ENCODE data around the gene SOHLH1.

The SOHLH1 gene

GRCh38 chr9:135727257-135727875, 28.1 kb upstream of the SOHLH1 start:
- Histone ChIP-seq H3K27ac (ENCODE audit: low read depth, low read length, severe bottlenecking) (no peak overlapping the region), H3K4me3 (ENCODE audit: extremely low read depth, insufficient read depth, low read length, poor library complexity, severe bottlenecking) (no peak overlapping the region), H3K4me1 (ENCODE audit: control insufficient read depth, insufficient read depth, low read length, poor library complexity, severe bottlenecking) (no peaks in the 10 kb centered on the region), H3K36me3 (ENCODE audit: control insufficient read depth, insufficient read depth, low read length) (no peaks in the 10 kb centered on the region), H3K9me3 (ENCODE audit: control insufficient read depth, low read length) (no peaks in the 10 kb centered on the region)
- 76 to 89% methylated on average over 8 to 10 of the region's 11 CpGs for WGBS, 2 experiments (ENCODE audit: insufficient coverage in 2 of 2)

GRCh38 chr9:135726138-135726853, 27.0 kb upstream of the SOHLH1 start:
- H3K36me3 ChIP-seq (ENCODE audit: control insufficient read depth, insufficient read depth, low read length): no peaks in the 10 kb centered on the region
- no peaks in the 10 kb centered on the region for H3K4me1 ChIP-seq (ENCODE audit: control insufficient read depth, insufficient read depth, low read length, poor library complexity, severe bottlenecking)
- no peaks in the 10 kb centered on the region for H3K9me3 ChIP-seq (ENCODE audit: control insufficient read depth, low read length)
- no peak overlapping the region for H3K27ac ChIP-seq (ENCODE audit: low read depth, low read length, severe bottlenecking)
- no peak overlapping the region for H3K4me3 ChIP-seq (ENCODE audit: extremely low read depth, insufficient read depth, low read length, poor library complexity, severe bottlenecking)
- WGBS, 2 experiments (ENCODE audit: insufficient coverage in 2 of 2): 78 to 88% methylated on average over 7 to 14 of the region's 16 CpGs

- WGBS, 2 experiments (ENCODE audit: insufficient coverage in 2 of 2): 89 to 94% methylated on average over 14 to 15 of the region's 16 CpGs
- no peak overlapping the region for H3K4me3 ChIP-seq (ENCODE audit: extremely low read depth, insufficient read depth, low read length, poor library complexity, severe bottlenecking)
Measured at GRCh38 chr9:135724186-135724787, 25.0 kb upstream of the SOHLH1 start.

GRCh38 chr9:135722365-135722764, 23.1 kb upstream of the SOHLH1 start:
- WGBS, 2 experiments (ENCODE audit: insufficient coverage in 2 of 2): 84 to 92% methylated on average over 15 of the region's 18 CpGs
- H3K9me3 ChIP-seq (ENCODE audit: control insufficient read depth, low read length): no peaks in the 10 kb centered on the region
- no peaks in the 10 kb centered on the region for H3K4me1 ChIP-seq (ENCODE audit: control insufficient read depth, insufficient read depth, low read length, poor library complexity, severe bottlenecking)
- no peak overlapping the region for H3K27ac ChIP-seq (ENCODE audit: low read depth, low read length, severe bottlenecking)
- no peak overlapping the region for H3K4me3 ChIP-seq (ENCODE audit: extremely low read depth, insufficient read depth, low read length, poor library complexity, severe bottlenecking)
- no peaks in the 10 kb centered on the region for H3K36me3 ChIP-seq (ENCODE audit: control insufficient read depth, insufficient read depth, low read length)

More at GRCh38 chr9:135724186-135724787, 25.0 kb upstream of the SOHLH1 start:
- H3K4me1 ChIP-seq (ENCODE audit: control insufficient read depth, insufficient read depth, low read length, poor library complexity, severe bottlenecking): no peaks in the 10 kb centered on the region
- H3K9me3 ChIP-seq (ENCODE audit: control insufficient read depth, low read length): no peaks in the 10 kb centered on the region
- no peak overlapping the region for H3K27ac ChIP-seq (ENCODE audit: low read depth, low read length, severe bottlenecking)
- no peaks in the 10 kb centered on the region for H3K36me3 ChIP-seq (ENCODE audit: control insufficient read depth, insufficient read depth, low read length)

- Histone ChIP-seq H3K9me3 (ENCODE audit: control insufficient read depth, low read length) (no peaks in the 10 kb centered on the region), H3K27ac (ENCODE audit: low read depth, low read length, severe bottlenecking) (no peak overlapping the region), H3K4me1 (ENCODE audit: control insufficient read depth, insufficient read depth, low read length, poor library complexity, severe bottlenecking) (no peaks in the 10 kb centered on the region), H3K36me3 (ENCODE audit: control insufficient read depth, insufficient read depth, low read length) (no peaks in the 10 kb centered on the region), H3K4me3 (ENCODE audit: extremely low read depth, insufficient read depth, low read length, poor library complexity, severe bottlenecking) (no peak overlapping the region)
- 93 to 95% methylated on average over 9 of the region's 9 CpGs for whole genome bisulfite sequencing, 2 experiments (ENCODE audit: insufficient coverage in 2 of 2)
Measured at GRCh38 chr9:135719472-135719871, 20.2 kb upstream of the SOHLH1 start.

- Histone ChIP-seq H3K27ac (ENCODE audit: low read depth, low read length, severe bottlenecking) (no peak overlapping the region), H3K4me3 (ENCODE audit: extremely low read depth, insufficient read depth, low read length, poor library complexity, severe bottlenecking) (no peak overlapping the region), H3K36me3 (ENCODE audit: control insufficient read depth, insufficient read depth, low read length) (no peaks in the 10 kb centered on the region), H3K9me3 (ENCODE audit: control insufficient read depth, low read length) (no peaks in the 10 kb centered on the region), H3K4me1 (ENCODE audit: control insufficient read depth, insufficient read depth, low read length, poor library complexity, severe bottlenecking) (no peaks in the 10 kb centered on the region)
- 81 to 82% methylated on average over 12 to 13 of the region's 15 CpGs for WGBS, 2 experiments (ENCODE audit: insufficient coverage in 2 of 2)
Measured at GRCh38 chr9:135718616-135719015, 19.3 kb upstream of the SOHLH1 start.

GRCh38 chr9:135717410-135717809, 18.1 kb upstream of the SOHLH1 start:
- Histone ChIP-seq H3K36me3 (ENCODE audit: control insufficient read depth, insufficient read depth, low read length) (no peaks in the 10 kb centered on the region), H3K4me3 (ENCODE audit: extremely low read depth, insufficient read depth, low read length, poor library complexity, severe bottlenecking) (no peak overlapping the region), H3K9me3 (ENCODE audit: control insufficient read depth, low read length) (no peaks in the 10 kb centered on the region), H3K27ac (ENCODE audit: low read depth, low read length, severe bottlenecking) (no peak overlapping the region), H3K4me1 (ENCODE audit: control insufficient read depth, insufficient read depth, low read length, poor library complexity, severe bottlenecking) (no peaks in the 10 kb centered on the region)
- 92 to 95% methylated on average over 8 to 9 of the region's 13 CpGs for WGBS, 2 experiments (ENCODE audit: insufficient coverage in 2 of 2)

- Histone ChIP-seq H3K9me3 (ENCODE audit: control insufficient read depth, low read length) (no peaks in the 10 kb centered on the region), H3K4me1 (ENCODE audit: control insufficient read depth, insufficient read depth, low read length, poor library complexity, severe bottlenecking) (no peaks in the 10 kb centered on the region), H3K36me3 (ENCODE audit: control insufficient read depth, insufficient read depth, low read length) (no peaks in the 10 kb centered on the region), H3K4me3 (ENCODE audit: extremely low read depth, insufficient read depth, low read length, poor library complexity, severe bottlenecking) (no peak overlapping the region), H3K27ac (ENCODE audit: low read depth, low read length, severe bottlenecking) (no peak overlapping the region)
- WGBS, 2 experiments (ENCODE audit: insufficient coverage in 2 of 2): 82 to 93% methylated on average over 9 to 11 of the region's 11 CpGs
Measured at GRCh38 chr9:135716045-135716444, 16.8 kb upstream of the SOHLH1 start.

- H3K4me3 ChIP-seq (ENCODE audit: extremely low read depth, insufficient read depth, low read length, poor library complexity, severe bottlenecking): no peak overlapping the region
- no peaks in the 10 kb centered on the region for H3K9me3 ChIP-seq (ENCODE audit: control insufficient read depth, low read length)
- no peaks in the 10 kb centered on the region for H3K36me3 ChIP-seq (ENCODE audit: control insufficient read depth, insufficient read depth, low read length)
- no peaks in the 10 kb centered on the region for H3K4me1 ChIP-seq (ENCODE audit: control insufficient read depth, insufficient read depth, low read length, poor library complexity, severe bottlenecking)
- WGBS, 2 experiments (ENCODE audit: insufficient coverage in 2 of 2): 36 to 42% methylated on average over 21 to 22 of the region's 23 CpGs
- H3K27ac ChIP-seq (ENCODE audit: low read depth, low read length, severe bottlenecking): no peak overlapping the region
Measured at GRCh38 chr9:135715056-135715595, 15.8 kb upstream of the SOHLH1 start.

- H3K27ac ChIP-seq (ENCODE audit: low read depth, low read length, severe bottlenecking): no peak overlapping the region
- H3K36me3 ChIP-seq (ENCODE audit: control insufficient read depth, insufficient read depth, low read length): no peaks in the 10 kb centered on the region
- WGBS, 2 experiments (ENCODE audit: insufficient coverage in 2 of 2): 3 to 4% methylated on average over 48 to 75 of the region's 103 CpGs
- no peak overlapping the region for H3K4me3 ChIP-seq (ENCODE audit: extremely low read depth, insufficient read depth, low read length, poor library complexity, severe bottlenecking)
- H3K9me3 ChIP-seq (ENCODE audit: control insufficient read depth, low read length): no peaks in the 10 kb centered on the region
- H3K4me1 ChIP-seq (ENCODE audit: control insufficient read depth, insufficient read depth, low read length, poor library complexity, severe bottlenecking): no peaks in the 10 kb centered on the region
Measured at GRCh38 chr9:135714242-135715055, 15.2 kb upstream of the SOHLH1 start.
